ENCODE data around the gene FOXJ1.

FOXJ1 gene

DNA sequence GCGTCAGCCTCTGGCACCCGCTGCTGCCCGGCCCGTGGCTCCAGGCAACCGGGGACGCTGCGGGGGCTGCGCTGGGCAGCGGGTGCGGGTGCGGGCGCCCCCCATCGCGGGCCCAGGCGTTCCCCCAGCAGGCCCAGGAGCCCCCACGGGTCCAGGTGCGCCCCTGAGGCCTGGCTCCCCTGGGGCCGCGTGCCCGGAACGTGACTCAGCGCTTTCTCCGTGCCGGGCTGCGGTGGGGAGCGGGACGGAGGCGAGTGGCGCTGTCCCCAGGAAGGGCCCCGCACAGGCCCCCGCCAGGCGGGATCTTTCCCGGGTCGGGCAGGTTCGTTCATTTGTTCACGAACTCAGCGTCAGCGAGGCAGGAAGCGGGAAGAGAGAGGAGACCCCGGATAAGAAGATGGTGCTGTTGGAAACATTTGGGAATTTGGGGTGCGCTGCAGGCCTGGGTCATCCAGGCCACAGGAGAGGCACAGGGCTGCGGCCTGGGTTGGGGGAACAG lies 19.1 kb downstream of the FOXJ1 start:
- H3K4me2 ChIP-seq (ENCODE audit: low read depth, low read length, poor library complexity, severe bottlenecking), result no peak overlapping the region
- no peaks in the 10 kb centered on the region for H3K9me3 ChIP-seq (ENCODE audit: insufficient read depth, low read depth, low read length)
- no peak overlapping the region for H2AFZ ChIP-seq (ENCODE audit: low read length)
- H3K4me3 ChIP-seq (ENCODE audit: low read length, poor library complexity, severe bottlenecking), result no peak overlapping the region
- H3K79me2 ChIP-seq (ENCODE audit: insufficient read depth, low read length), result no peaks in the 10 kb centered on the region
- no peaks in the 10 kb centered on the region for H3K9me2 ChIP-seq (replicated peaks; ENCODE audit: low read depth, low read length)
- no peaks in the 10 kb centered on the region for H3K27me3 ChIP-seq (ENCODE audit: insufficient read depth, low read length, poor library complexity, severe bottlenecking)
- TF ChIP-seq EZH2phosphoT487 (IDR thresholded peaks at IDR 0.05; ENCODE audit: borderline replicate concordance) (no peak), CTCF (conservative IDR thresholded peaks at IDR 0.05; ENCODE audit: low read length) (no peak)
- no peaks in the 10 kb centered on the region for H4K20me1 ChIP-seq (ENCODE audit: insufficient read depth, low read length, poor library complexity, severe bottlenecking)
- no peaks in the 10 kb centered on the region for H3K4me1 ChIP-seq (ENCODE audit: insufficient read depth, low read length, poor library complexity, severe bottlenecking)
- H3F3A ChIP-seq (ENCODE audit: low read depth), result no peaks in the 10 kb centered on the region
- no peaks in the 10 kb centered on the region for H3K36me3 ChIP-seq (ENCODE audit: insufficient read depth, low read length)
- no peak overlapping the region for H3K9ac ChIP-seq (ENCODE audit: low read depth, low read length, poor library complexity, severe bottlenecking)

DNA sequence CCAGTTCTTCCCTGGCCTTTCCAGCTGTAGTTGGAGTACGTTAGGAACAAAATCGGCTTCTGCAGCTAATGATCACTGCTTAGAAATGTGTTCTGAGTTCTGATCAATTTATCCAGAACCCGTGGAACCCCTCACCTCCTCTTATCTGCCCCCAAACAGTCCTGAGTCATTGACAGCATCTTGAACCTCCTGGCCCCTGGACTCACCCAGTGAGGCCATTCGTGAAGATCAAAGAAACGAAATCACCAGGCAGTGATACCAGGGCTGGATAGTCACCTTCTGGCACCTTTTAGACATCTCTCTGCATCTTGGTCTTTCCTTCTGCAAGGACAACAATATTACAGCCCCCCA lies 20.4 kb downstream of the FOXJ1 start:
- Histone ChIP-seq H3K79me2 (ENCODE audit: insufficient read depth, low read length) (no peaks in the 10 kb centered on the region), H3K4me3 (ENCODE audit: low read length, poor library complexity, severe bottlenecking) (no peak overlapping the region), H3K36me3 (ENCODE audit: insufficient read depth, low read length) (no peaks in the 10 kb centered on the region), H3F3A (ENCODE audit: low read depth) (no peaks in the 10 kb centered on the region), H3K27me3 (ENCODE audit: insufficient read depth, low read length, poor library complexity, severe bottlenecking) (no peaks in the 10 kb centered on the region), H3K4me1 (ENCODE audit: insufficient read depth, low read length, poor library complexity, severe bottlenecking) (no peaks in the 10 kb centered on the region), H2AFZ (ENCODE audit: low read length) (peak overlapping the region; percentile 78), H3K9ac (ENCODE audit: low read depth, low read length, poor library complexity, severe bottlenecking) (no peak overlapping the region), H4K20me1 (ENCODE audit: insufficient read depth, low read length, poor library complexity, severe bottlenecking) (no peaks in the 10 kb centered on the region), H3K9me3 (ENCODE audit: insufficient read depth, low read depth, low read length) (no peaks in the 10 kb centered on the region), H3K4me2 (ENCODE audit: low read depth, low read length, poor library complexity, severe bottlenecking) (no peak overlapping the region), H3K9me2 (replicated peaks; ENCODE audit: low read depth, low read length) (no peaks in the 10 kb centered on the region)
- TF ChIP-seq CTCF (conservative IDR thresholded peaks at IDR 0.05; ENCODE audit: low read length), result no peak
- TF ChIP-seq EZH2phosphoT487 (IDR thresholded peaks at IDR 0.05; ENCODE audit: borderline replicate concordance), result no peak

GRCh38 chr17:76119409-76120371 lies 21.4 kb downstream of the FOXJ1 start:
- Histone ChIP-seq H2AFZ (ENCODE audit: low read length) (no peak overlapping the region), H4K20me1 (ENCODE audit: insufficient read depth, low read length, poor library complexity, severe bottlenecking) (no peaks in the 10 kb centered on the region), H3K4me2 (ENCODE audit: low read depth, low read length, poor library complexity, severe bottlenecking) (no peak overlapping the region), H3K27me3 (ENCODE audit: insufficient read depth, low read length, poor library complexity, severe bottlenecking) (no peaks in the 10 kb centered on the region), H3F3A (ENCODE audit: low read depth) (no peaks in the 10 kb centered on the region), H3K36me3 (ENCODE audit: insufficient read depth, low read length) (no peaks in the 10 kb centered on the region), H3K9me3 (ENCODE audit: insufficient read depth, low read depth, low read length) (no peaks in the 10 kb centered on the region), H3K4me1 (ENCODE audit: insufficient read depth, low read length, poor library complexity, severe bottlenecking) (no peaks in the 10 kb centered on the region), H3K9ac (ENCODE audit: low read depth, low read length, poor library complexity, severe bottlenecking) (no peak overlapping the region), H3K4me3 (ENCODE audit: low read length, poor library complexity, severe bottlenecking) (no peak overlapping the region), H3K79me2 (ENCODE audit: insufficient read depth, low read length) (no peaks in the 10 kb centered on the region), H3K9me2 (replicated peaks; ENCODE audit: low read depth, low read length) (no peaks in the 10 kb centered on the region)
- no peak for TF ChIP-seq EZH2phosphoT487 (IDR thresholded peaks at IDR 0.05; ENCODE audit: borderline replicate concordance)
- TF ChIP-seq CTCF (conservative IDR thresholded peaks at IDR 0.05; ENCODE audit: low read length), result no peak
